NCI-H2107 treated with DMSO at 0.1 percent for 48 hours (cell line): ENCODE measurements around the gene TBC1D24.
A peak's percentile ranks its signal among the peaks of the same experiment; 100 is the strongest.

ENCODE experiments used
- DNase-seq: peaks from one replicate; lab custom pipeline; 2025; ENCODE audit not compliant: unreplicated experiment; lab: John Stamatoyannopoulos, UW

TBC1D24 gene

GRCh38 chr16:2450535-2450934 is 24.4 kb upstream of the TBC1D24 start:
- no peak for DNase-seq

- no peak for DNase-seq
Measured at GRCh38 chr16:2450975-2451381, 23.9 kb upstream of the TBC1D24 start.

GRCh38 chr16:2451851-2452320 is 23.0 kb upstream of the TBC1D24 start:
- DNase-seq, result no peak

- no peak for DNase-seq
Measured at GRCh38 chr16:2452650-2453049, 22.3 kb upstream of the TBC1D24 start.

GRCh38 chr16:2455081-2455845 is 19.7 kb upstream of the TBC1D24 start:
- no peak for DNase-seq

- DNase-seq, result no peak
Measured at GRCh38 chr16:2456551-2457153, 18.3 kb upstream of the TBC1D24 start.

- no peak for DNase-seq
Measured at GRCh38 chr16:2457267-2457666, 17.7 kb upstream of the TBC1D24 start.

- DNase-seq, result no peak
Measured at GRCh38 chr16:2457946-2458345, 17.0 kb upstream of the TBC1D24 start.

- DNase-seq, result no peak
Measured at GRCh38 chr16:2458887-2459646, 15.9 kb upstream of the TBC1D24 start.

GRCh38 chr16:2459647-2460390 is 15.1 kb upstream of the TBC1D24 start, which contains the start of gene TEDC2:
TEDC2 (plus strand) TSS chr16:2460109; CDS start chr16:2460145, 36 bp downstream.
- DNase-seq, result peak; percentile 87

- DNase-seq, result no peak
Measured at GRCh38 chr16:2460391-2460713, 14.6 kb upstream of the TBC1D24 start.

GRCh38 chr16:2460916-2461315 is 14.0 kb upstream of the TBC1D24 start:
- DNase-seq, result no peak

- no peak for DNase-seq
Measured at GRCh38 chr16:2462031-2462866, 12.7 kb upstream of the TBC1D24 start.

- no peak for DNase-seq
Measured at GRCh38 chr16:2464333-2464732, 10.6 kb upstream of the TBC1D24 start.

GRCh38 chr16:2465653-2466415 is 9.1 kb upstream of the TBC1D24 start:
- no peak for DNase-seq

- DNase-seq, result no peak
Measured at GRCh38 chr16:2466667-2467527, 8.0 kb upstream of the TBC1D24 start.

- DNase-seq, result peak; percentile 73
Measured at GRCh38 chr16:2467528-2468232, 7.2 kb upstream of the TBC1D24 start.

GRCh38 chr16:2468233-2468724 is 6.6 kb upstream of the TBC1D24 start:
- no peak for DNase-seq
